PFSK-1 (cell line): ENCODE results near the gene PLEKHG1.

Source experiments
- FOXP2 ChIP-seq: optimal IDR thresholded peaks from 2 replicates; pipeline ENCODE3; 2011; ENCODE audit warnings: borderline replicate concordance, control low read depth, inconsistent platforms; ENCODE audit not compliant: insufficient read depth; ENCODE audit errors: extremely low read length, extremely low read depth
- POLR2AphosphoS5 ChIP-seq: IDR thresholded peaks from 2 replicates; pipeline ENCODE4 v1.6.1; 2012; ENCODE audit warnings: low read depth, mild to moderate bottlenecking, control low read depth, low read length, moderate library complexity
- SIN3A ChIP-seq: IDR thresholded peaks from 2 replicates; pipeline ENCODE4 v1.6.1; 2012; ENCODE audit warnings: mild to moderate bottlenecking, low read length, moderate library complexity, borderline replicate concordance; ENCODE audit not compliant: insufficient read depth
- TAF1 ChIP-seq: IDR thresholded peaks from 2 replicates; pipeline ENCODE4 v1.6.1; 2012; ENCODE audit warnings: low read length, control low read depth, borderline replicate concordance; ENCODE audit not compliant: insufficient read depth
- TF ChIP-seq, protein P1 (sequence below), 2 experiments: IDR thresholded peaks; 2 replicates each; pipeline versions ENCODE4 v1.6.1 to v1.8.0; 2011 to 2012; ENCODE audit warnings: low read depth in 2 of 2, low read length in 2 of 2, control low read depth in 1 of 2, inconsistent platforms in 1 of 2, mild to moderate bottlenecking in 1 of 2, moderate library complexity in 1 of 2; ENCODE audit not compliant: insufficient read depth in 1 of 2

The PLEKHG1 gene

DNA sequence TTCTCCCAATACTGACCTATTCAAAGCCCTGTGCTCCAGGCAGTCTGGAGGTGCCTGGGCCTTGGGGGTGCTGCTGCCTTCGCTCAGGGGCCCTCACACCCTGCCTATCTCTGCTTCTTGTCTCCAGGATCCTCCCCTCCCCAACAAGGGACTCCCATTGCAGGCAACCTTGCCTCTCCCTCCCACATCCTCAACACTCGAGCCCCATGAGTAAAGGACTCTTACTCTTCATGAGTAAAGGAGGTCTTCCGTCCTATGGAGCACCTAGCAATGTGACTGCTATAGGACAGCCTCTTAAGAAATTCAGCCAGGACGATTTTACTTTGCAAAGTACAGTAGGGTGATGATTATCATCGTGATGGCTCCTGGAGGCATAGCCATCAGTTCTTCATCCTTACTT, 24.5 kb downstream of the PLEKHG1 start:
- TF ChIP-seq SIN3A (no peak), TAF1 (no peak), FOXP2 (no peak), POLR2AphosphoS5 (no peak)
- TF ChIP-seq, protein P1, sequence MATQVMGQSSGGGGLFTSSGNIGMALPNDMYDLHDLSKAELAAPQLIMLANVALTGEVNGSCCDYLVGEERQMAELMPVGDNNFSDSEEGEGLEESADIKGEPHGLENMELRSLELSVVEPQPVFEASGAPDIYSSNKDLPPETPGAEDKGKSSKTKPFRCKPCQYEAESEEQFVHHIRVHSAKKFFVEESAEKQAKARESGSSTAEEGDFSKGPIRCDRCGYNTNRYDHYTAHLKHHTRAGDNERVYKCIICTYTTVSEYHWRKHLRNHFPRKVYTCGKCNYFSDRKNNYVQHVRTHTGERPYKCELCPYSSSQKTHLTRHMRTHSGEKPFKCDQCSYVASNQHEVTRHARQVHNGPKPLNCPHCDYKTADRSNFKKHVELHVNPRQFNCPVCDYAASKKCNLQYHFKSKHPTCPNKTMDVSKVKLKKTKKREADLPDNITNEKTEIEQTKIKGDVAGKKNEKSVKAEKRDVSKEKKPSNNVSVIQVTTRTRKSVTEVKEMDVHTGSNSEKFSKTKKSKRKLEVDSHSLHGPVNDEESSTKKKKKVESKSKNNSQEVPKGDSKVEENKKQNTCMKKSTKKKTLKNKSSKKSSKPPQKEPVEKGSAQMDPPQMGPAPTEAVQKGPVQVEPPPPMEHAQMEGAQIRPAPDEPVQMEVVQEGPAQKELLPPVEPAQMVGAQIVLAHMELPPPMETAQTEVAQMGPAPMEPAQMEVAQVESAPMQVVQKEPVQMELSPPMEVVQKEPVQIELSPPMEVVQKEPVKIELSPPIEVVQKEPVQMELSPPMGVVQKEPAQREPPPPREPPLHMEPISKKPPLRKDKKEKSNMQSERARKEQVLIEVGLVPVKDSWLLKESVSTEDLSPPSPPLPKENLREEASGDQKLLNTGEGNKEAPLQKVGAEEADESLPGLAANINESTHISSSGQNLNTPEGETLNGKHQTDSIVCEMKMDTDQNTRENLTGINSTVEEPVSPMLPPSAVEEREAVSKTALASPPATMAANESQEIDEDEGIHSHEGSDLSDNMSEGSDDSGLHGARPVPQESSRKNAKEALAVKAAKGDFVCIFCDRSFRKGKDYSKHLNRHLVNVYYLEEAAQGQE (IDR thresholded peaks at IDR 0.05; ENCODE audit: insufficient read depth in 1 of 2, low read depth in 2 of 2, low read length in 2 of 2) = no peak

DNA sequence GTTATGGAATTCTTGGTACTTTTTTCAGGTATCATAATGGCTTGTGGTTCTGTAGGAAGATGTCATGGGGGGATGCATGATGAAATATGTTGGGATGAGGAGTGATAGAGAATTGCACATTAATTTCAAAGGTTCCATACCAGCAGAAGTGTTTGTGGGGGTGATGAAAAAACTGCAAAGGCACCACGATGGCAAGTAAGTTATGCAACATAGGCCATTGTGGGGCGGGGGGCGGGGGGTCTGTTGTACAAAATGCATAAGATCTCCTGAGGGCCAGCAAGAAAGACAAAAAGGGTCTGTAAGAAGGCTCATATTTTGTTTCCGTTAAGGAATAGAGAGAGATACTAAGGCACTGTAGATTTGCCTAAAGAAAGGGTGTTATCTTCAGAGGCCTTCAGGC, 26.2 kb downstream of the PLEKHG1 start:
- TF ChIP-seq FOXP2 = no peak
- no peak for TF ChIP-seq TAF1
- no peak for TF ChIP-seq POLR2AphosphoS5
- TF ChIP-seq, protein P1 (IDR thresholded peaks at IDR 0.05; ENCODE audit: insufficient read depth in 1 of 2, low read depth in 2 of 2, low read length in 2 of 2) = no peak
- no peak for TF ChIP-seq SIN3A

DNA sequence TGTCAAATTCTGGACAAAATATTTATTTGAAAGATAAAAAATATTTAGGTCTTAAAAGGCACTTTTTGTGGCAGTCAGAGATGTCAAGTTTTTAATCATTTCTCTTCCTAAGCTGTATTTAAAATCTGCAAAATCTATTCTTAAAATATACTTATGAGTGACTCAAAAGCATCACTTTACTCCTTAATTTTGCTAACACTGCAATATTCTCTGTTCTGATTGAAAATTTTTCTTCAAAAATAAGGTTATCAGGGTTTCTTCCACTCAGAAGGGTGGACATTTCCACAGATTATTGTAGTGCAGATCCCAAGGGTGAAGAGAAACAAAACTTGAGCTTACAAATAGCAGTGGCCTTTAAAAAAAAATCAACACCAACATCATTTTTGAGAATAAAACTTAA, 27.5 kb downstream of the PLEKHG1 start:
- TF ChIP-seq, protein P1 (IDR thresholded peaks at IDR 0.05; ENCODE audit: insufficient read depth in 1 of 2, low read depth in 2 of 2, low read length in 2 of 2) = no peak
- TF ChIP-seq TAF1 (no peak), POLR2AphosphoS5 (no peak), SIN3A (no peak), FOXP2 (no peak)

DNA sequence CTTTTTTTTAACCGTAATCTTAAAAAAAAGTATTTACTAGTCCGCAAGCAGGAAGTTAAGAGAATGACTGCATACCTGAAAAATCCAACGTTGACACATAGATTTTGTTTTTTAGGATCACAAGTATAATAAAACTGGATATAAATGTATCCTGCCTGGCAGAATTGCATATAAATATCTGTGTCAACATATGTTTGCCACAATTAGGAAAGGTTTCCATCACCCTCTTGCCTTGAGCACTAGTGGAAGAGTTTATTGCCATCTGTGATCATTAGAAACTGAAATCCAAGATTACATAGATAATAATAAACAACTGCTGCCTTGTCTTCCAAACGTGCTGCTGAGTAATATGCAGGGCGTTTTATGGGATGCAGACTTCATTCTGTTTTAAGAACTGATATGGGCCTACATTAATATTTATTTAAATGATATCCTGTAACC, 27.9 kb downstream of the PLEKHG1 start:
- TF ChIP-seq, protein P1 (IDR thresholded peaks at IDR 0.05; ENCODE audit: insufficient read depth in 1 of 2, low read depth in 2 of 2, low read length in 2 of 2) = no peak
- TF ChIP-seq SIN3A (no peak), POLR2AphosphoS5 (no peak), TAF1 (no peak), FOXP2 (no peak)

DNA sequence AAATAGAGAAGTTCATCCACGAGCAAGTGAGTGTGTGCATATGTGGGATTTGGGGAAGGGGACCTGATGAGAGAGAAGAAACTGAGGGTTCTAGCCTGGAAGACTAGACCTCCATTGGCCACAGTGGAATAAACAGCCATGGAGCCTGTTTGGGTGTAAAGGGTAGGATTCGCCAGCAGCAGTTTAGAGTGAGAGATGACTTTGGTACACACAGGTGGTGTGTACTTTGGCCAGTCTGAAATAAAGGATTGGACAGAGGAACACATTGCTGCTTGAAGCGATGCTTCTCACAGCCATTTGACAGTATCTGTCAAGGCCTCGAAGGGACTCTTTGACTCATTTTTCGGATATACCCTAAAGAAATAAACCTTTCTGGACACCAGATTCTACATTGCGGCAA, 29.2 kb downstream of the PLEKHG1 start:
- no peak for TF ChIP-seq POLR2AphosphoS5
- TF ChIP-seq, protein P1 (IDR thresholded peaks at IDR 0.05; ENCODE audit: insufficient read depth in 1 of 2, low read depth in 2 of 2, low read length in 2 of 2) = no peak
- no peak for TF ChIP-seq SIN3A
- TF ChIP-seq TAF1 = no peak
- no peak for TF ChIP-seq FOXP2
